AG09319 (cell line): Measurements from ENCODE around the gene SLC12A9.

Experiments used
- DNase-seq: peaks from one replicate; pipeline ENCODE4 v3.0.0-alpha.2; 2010; ENCODE audit warnings: low read depth; ENCODE audit errors: extremely low read depth
- CTCF ChIP-seq: IDR thresholded peaks from 2 replicates; pipeline ENCODE4 v1.5.1; 2011; ENCODE audit warnings: low read depth, mild to moderate bottlenecking, inconsistent platforms, low read length, moderate library complexity

The SLC12A9 gene

DNA sequence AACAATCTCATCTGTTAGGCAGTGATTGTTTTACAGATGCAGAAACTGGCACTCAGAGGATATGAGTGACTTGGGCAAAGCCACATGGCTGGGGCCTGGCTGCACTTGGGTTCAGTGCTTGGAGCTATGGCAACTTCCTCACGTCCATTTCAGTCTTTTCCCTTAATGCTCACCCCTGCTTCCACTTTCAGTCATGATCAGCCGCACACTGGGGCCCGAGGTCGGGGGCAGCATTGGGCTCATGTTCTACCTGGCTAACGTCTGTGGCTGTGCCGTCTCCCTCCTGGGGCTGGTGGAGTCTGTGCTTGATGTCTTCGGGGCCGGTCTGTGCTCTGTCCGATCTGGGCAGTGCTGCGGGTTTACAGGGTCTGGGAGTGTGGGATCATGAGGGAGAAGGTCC lies 3.0 kb downstream of the SLC12A9 start:
- no peak for TF ChIP-seq CTCF
- no peak for DNase-seq

DNA sequence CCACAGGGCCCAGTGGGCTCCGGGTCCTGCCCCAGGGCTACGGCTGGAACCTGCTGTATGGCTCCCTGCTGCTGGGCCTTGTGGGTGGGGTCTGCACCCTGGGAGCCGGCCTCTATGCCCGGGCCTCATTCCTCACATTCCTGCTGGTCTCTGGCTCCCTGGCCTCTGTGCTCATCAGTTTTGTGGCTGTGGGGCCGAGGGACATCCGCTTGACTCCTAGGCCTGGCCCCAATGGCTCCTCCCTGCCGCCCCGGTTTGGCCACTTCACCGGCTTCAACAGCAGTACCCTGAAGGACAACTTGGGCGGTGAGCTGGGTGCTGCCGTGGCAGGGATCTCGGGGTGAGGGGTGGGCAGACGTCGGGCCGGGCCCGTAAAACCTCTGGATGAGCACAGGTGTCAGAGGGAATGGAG lies 4.4 kb downstream of the SLC12A9 start:
- TF ChIP-seq CTCF, result no peak
- DNase-seq, result no peak

DNA sequence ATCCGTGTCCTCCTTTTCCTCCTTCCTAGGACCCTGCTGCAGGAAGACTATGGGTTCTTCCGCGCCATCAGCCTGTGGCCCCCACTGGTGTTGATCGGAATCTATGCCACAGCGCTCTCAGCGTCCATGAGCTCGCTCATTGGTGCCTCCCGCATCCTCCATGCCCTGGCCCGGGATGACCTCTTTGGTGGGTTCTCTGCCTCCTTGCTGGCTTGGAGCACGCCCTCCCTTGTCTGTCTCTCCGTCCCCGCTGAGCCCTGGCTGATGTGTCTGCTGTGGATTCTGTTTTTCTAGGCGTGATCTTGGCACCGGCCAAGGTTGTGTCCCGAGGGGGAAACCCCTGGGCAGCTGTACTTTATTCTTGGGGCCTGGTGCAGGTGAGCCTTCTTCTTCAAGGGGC lies 7.3 kb downstream of the SLC12A9 start:
- no peak for DNase-seq
- TF ChIP-seq CTCF, result no peak

- DNase-seq, result no peak
- TF ChIP-seq CTCF, result no peak
Measured at GRCh38 chr7:100860702-100861615, 8.4 kb downstream of the SLC12A9 start.

- no peak for TF ChIP-seq CTCF
- no peak for DNase-seq
Measured at GRCh38 chr7:100861616-100861985, 9.1 kb downstream of the SLC12A9 start.

- no peak for TF ChIP-seq CTCF
- no peak for DNase-seq
Measured at GRCh38 chr7:100863406-100863950, 11.0 kb downstream of the SLC12A9 start.

DNA sequence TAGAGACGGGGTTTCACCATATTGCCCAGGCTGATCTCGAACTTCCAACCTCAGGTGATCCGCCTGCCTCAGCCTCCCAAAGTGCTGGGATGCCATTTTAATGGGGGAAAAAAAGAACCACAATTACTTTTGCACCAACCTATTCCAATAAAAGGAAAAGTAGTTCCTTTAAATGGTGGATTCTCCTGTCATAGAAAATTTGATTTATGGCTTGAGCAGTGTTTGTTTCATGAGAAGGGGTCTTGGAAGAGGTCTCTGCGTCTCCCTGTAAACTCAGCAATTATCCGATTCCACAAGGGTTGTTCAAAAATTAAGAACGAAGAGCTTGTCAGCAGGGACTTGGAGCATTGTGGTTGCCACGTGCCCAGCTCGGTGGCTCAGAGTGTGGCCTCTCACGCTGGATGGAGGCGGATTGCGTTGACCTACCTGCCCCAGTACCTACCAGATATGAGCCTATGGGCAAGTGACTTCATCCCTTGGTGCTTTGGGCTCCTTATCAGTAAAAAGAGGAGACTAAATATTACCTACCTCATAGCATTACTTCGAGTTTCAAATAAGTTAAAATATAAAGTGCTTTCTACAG lies 11.8 kb downstream of the SLC12A9 start:
- no peak for DNase-seq
- no peak for TF ChIP-seq CTCF
